GM19395 (cell line): ENCODE data around the gene COG2.
"Not testable (repeated sequence)": the region's sequence is repeated elsewhere in the genome, so short reads cannot be mapped to it uniquely, and the experiment has no call there.

Source experiments
- ATAC-seq: cut with Tn5 transposase; IDR thresholded peaks from one replicate; pipeline ENCODE4 v1.9.1; 2021; ENCODE audit warnings: mild to moderate bottlenecking, moderate library complexity; ENCODE audit not compliant: unreplicated experiment

The COG2 gene

GRCh38 chr1:230674581-230674980 lies 32.3 kb downstream of the COG2 start:
- no peak for ATAC-seq

- no peak for ATAC-seq
Observed at GRCh38 chr1:230677200-230677599, 34.9 kb downstream of the COG2 start.

- no peak for ATAC-seq
Observed at GRCh38 chr1:230679192-230679591, 36.9 kb downstream of the COG2 start.

- no peak for ATAC-seq
Observed at GRCh38 chr1:230679825-230680224, 37.5 kb downstream of the COG2 start.

GRCh38 chr1:230680300-230681025 lies 38.2 kb downstream of the COG2 start:
- no peak for ATAC-seq

- no peak for ATAC-seq
Observed at GRCh38 chr1:230681599-230681998, 39.3 kb downstream of the COG2 start.

GRCh38 chr1:230682274-230682673 lies 40.0 kb downstream of the COG2 start:
- ATAC-seq: no peak

GRCh38 chr1:230682882-230683610 lies 40.8 kb downstream of the COG2 start:
- no peak for ATAC-seq

- no peak for ATAC-seq
Observed at GRCh38 chr1:230684146-230684545, 41.9 kb downstream of the COG2 start.

GRCh38 chr1:230684998-230685397 lies 42.7 kb downstream of the COG2 start:
- no peak for ATAC-seq

GRCh38 chr1:230686747-230687146 lies 44.5 kb downstream of the COG2 start:
- no peak for ATAC-seq

- ATAC-seq: no peak
Observed at GRCh38 chr1:230690101-230690500, 47.8 kb downstream of the COG2 start.

GRCh38 chr1:230691615-230692014 lies 49.3 kb downstream of the COG2 start:
- ATAC-seq: no peak

GRCh38 chr1:230693221-230693620 lies 50.9 kb downstream of the COG2 start:
- no peak for ATAC-seq

GRCh38 chr1:230693777-230694176 lies 51.5 kb downstream of the COG2 start:
- no peak for ATAC-seq

- no peak for ATAC-seq
Observed at GRCh38 chr1:230694464-230694863, 52.2 kb downstream of the COG2 start.

- no peak for ATAC-seq
Observed at GRCh38 chr1:230694991-230695390, 52.7 kb downstream of the COG2 start.

- ATAC-seq: no peak
Observed at GRCh38 chr1:230696218-230696617, 53.9 kb downstream of the COG2 start.

- no peak for ATAC-seq
Observed at GRCh38 chr1:230696722-230697437, 54.6 kb downstream of the COG2 start.

- ATAC-seq: no peak
Observed at GRCh38 chr1:230698130-230698529, 55.8 kb downstream of the COG2 start.

GRCh38 chr1:230698964-230699363 lies 56.7 kb downstream of the COG2 start:
- ATAC-seq: not testable (repeated sequence)

GRCh38 chr1:230699716-230700115 lies 57.4 kb downstream of the COG2 start:
- ATAC-seq: no peak
